ENCODE measurements around the gene ATXN1L. TPM values are rescaled to one million over a fixed set of nuclear protein-coding genes. Genes with fewer than 3 reads are reported as not detected.
"Not testable (repeated sequence)": the region's sequence is repeated elsewhere in the genome, so short reads cannot be mapped to it uniquely, and the experiment has no call there.

Gene ATXN1L, protein sequence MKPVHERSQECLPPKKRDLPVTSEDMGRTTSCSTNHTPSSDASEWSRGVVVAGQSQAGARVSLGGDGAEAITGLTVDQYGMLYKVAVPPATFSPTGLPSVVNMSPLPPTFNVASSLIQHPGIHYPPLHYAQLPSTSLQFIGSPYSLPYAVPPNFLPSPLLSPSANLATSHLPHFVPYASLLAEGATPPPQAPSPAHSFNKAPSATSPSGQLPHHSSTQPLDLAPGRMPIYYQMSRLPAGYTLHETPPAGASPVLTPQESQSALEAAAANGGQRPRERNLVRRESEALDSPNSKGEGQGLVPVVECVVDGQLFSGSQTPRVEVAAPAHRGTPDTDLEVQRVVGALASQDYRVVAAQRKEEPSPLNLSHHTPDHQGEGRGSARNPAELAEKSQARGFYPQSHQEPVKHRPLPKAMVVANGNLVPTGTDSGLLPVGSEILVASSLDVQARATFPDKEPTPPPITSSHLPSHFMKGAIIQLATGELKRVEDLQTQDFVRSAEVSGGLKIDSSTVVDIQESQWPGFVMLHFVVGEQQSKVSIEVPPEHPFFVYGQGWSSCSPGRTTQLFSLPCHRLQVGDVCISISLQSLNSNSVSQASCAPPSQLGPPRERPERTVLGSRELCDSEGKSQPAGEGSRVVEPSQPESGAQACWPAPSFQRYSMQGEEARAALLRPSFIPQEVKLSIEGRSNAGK
- total RNA-seq (10 to 100 TPM; 30.4 to 31.2 TPM), polyA plus RNA-seq (10 to 100 TPM in 1 of 2 donors, 1 to 10 TPM in 1; 7.9 to 10.8 TPM)
- long read RNA-seq, donor 1 = 0 reads
- long read RNA-seq, donor 2, full-length matches to known transcripts = 3 of 3 reads
- long read RNA-seq, donor 2, partial matches to known transcripts = 0 of 3 reads
- long read RNA-seq, donor 2, other reads (novel, unspliced or antisense) = 0 of 3 reads

DNA sequence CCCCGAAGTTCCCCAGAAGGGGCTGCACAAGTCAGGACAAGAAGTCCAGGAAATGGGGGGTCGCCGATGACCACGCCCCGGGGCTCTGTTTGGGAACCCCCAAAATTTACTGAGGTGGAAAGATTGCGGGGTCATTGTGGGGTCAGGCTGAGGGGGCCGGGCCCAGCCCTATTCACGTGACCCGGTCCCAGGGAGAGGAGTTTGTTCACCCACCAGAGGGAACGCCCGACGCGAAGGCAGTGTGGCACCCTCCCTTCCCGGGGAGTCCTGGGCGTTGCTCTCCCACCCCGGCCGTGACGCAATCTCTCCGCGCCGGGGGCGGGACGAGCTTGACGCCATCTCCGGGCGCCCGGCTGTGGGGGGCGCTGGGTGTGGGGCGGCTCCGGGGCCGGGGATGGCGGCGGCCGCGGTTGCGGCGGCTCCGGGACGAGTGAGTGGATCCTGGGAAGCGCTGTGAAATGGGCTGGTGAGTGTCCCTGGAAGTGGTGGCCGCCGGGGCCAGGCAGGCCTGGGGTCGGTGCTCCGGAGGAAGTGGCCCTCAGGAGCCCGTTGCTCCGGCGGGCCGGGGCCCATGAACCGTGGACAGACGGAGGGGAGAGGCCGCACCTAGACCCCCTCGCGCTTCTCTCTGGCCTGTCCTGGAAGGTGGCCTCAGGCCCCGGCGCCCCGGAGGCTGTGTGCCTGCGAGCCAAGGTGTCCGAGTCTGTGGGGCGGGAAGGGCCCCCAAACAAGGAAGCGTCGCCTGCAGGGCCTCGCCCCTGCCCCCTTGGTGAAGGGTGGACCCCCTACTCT is at the start of gene ATXN1L:
TSS of gene ATXN1L (plus strand) at position 338 of the 792 bp plus-strand sequence. CDS start 3,765 bp downstream, outside the sequence.
- Histone ChIP-seq H3K4me1 (ENCODE audit: control insufficient read depth in 1 of 2, insufficient read depth in 2 of 2, low read length in 2 of 2) (no peaks in the 10 kb centered on the region), H3K27ac (ENCODE audit: low read depth in 1 of 2, low read length in 2 of 2) (peak within 1 kb of the TSS; percentile 9 to 49), H3K36me3 (ENCODE audit: control insufficient read depth in 1 of 2, insufficient read depth in 2 of 2, low read length in 1 of 2) (peaks cover 0 to 5% of the 10 kb centered on the region in 2 donors), H3K4me3 (ENCODE audit: low read length in 2 of 2) (peak within 1 kb of the TSS; percentile 67 to 96), H3K9me3 (ENCODE audit: control insufficient read depth, low read length) (no peaks in the 10 kb centered on the region), H3K27me3 (ENCODE audit: control insufficient read depth in 1 of 2, insufficient read depth in 2 of 2, low read length in 1 of 2) (no peaks in the 10 kb centered on the region)
- 0% methylated on average over 60 to 62 of the region's 62 CpGs for WGBS, 2 donors
- DNase-seq (peak; percentile 95 to 97), ATAC-seq (ENCODE audit: low FRiP score) (peak; percentile 98)
- intact Hi-C loops (cut with DNase I) = loop anchor here (2.0 to 5.0 kb wide), 2 partner anchors 29 to 39 kb away; partner anchors contain the start of gene AP1G1 (in 2 of the 2)

GRCh38 chr16:71796501-71797097 is 49.2 kb upstream of the ATXN1L start:
- H3K4me1 ChIP-seq (ENCODE audit: control insufficient read depth in 1 of 2, insufficient read depth in 2 of 2, low read length in 2 of 2) = no peaks in the 10 kb centered on the region
- 88 to 95% methylated on average over 2 of the region's 2 CpGs for WGBS, 2 donors

GRCh38 chr16:71803305-71803690 is 42.5 kb upstream of the ATXN1L start:
- H3K4me1 ChIP-seq (ENCODE audit: control insufficient read depth in 1 of 2, insufficient read depth in 2 of 2, low read length in 2 of 2) = no peaks in the 10 kb centered on the region

More at GRCh38 chr16:71796501-71797097, 49.2 kb upstream of the ATXN1L start:
- Histone ChIP-seq H3K36me3 (ENCODE audit: control insufficient read depth in 1 of 2, insufficient read depth in 2 of 2, low read length in 1 of 2) (no peaks in the 10 kb centered on the region), H3K27me3 (ENCODE audit: control insufficient read depth in 1 of 2, insufficient read depth in 2 of 2, low read length in 1 of 2) (no peaks in the 10 kb centered on the region), H3K27ac (ENCODE audit: low read depth in 1 of 2, low read length in 2 of 2) (no peak overlapping the region), H3K9me3 (ENCODE audit: control insufficient read depth, low read length) (no peaks in the 10 kb centered on the region), H3K4me3 (ENCODE audit: low read length in 2 of 2) (no peak overlapping the region)
- DNase-seq (no peak), ATAC-seq (ENCODE audit: low FRiP score) (no peak)
- intact Hi-C loops (cut with DNase I) = no loop called here

GRCh38 chr16:71807905-71808592 is 37.7 kb upstream of the ATXN1L start:
- DNase-seq = no peak
- Histone ChIP-seq H3K27me3 (ENCODE audit: control insufficient read depth in 1 of 2, insufficient read depth in 2 of 2, low read length in 1 of 2) (no peaks in the 10 kb centered on the region), H3K4me1 (ENCODE audit: control insufficient read depth in 1 of 2, insufficient read depth in 2 of 2, low read length in 2 of 2) (no peaks in the 10 kb centered on the region), H3K9me3 (ENCODE audit: control insufficient read depth, low read length) (no peaks in the 10 kb centered on the region), H3K27ac (ENCODE audit: low read depth in 1 of 2, low read length in 2 of 2) (peak overlapping the region; percentile 58 to 95), H3K36me3 (ENCODE audit: control insufficient read depth in 1 of 2, insufficient read depth in 2 of 2, low read length in 1 of 2) (no peaks in the 10 kb centered on the region), H3K4me3 (ENCODE audit: low read length in 2 of 2) (peak overlapping the region; percentile 77 to 96)
- ATAC-seq (ENCODE audit: low FRiP score) = peak; percentile 47
- intact Hi-C loops (cut with DNase I) = loop anchor here (2.0 to 10.0 kb wide), 5 partner anchors 39 to 89 kb away; partner anchors contain the start of genes ATXN1L (in 2 of the 2), IST1 (in 2 of the 2), PHLPP2 (in 1 of the 2) and ZNF821 (in 1 of the 2)
- 0 to 1% methylated on average over 38 to 44 of the region's 44 CpGs for WGBS, 2 donors

More at GRCh38 chr16:71803305-71803690, 42.5 kb upstream of the ATXN1L start:
- DNase-seq (no peak), ATAC-seq (ENCODE audit: low FRiP score) (no peak)
- H3K4me3 ChIP-seq (ENCODE audit: low read length in 2 of 2) = no peak overlapping the region
- H3K36me3 ChIP-seq (ENCODE audit: control insufficient read depth in 1 of 2, insufficient read depth in 2 of 2, low read length in 1 of 2) = no peaks in the 10 kb centered on the region
- H3K9me3 ChIP-seq (ENCODE audit: control insufficient read depth, low read length) = no peaks in the 10 kb centered on the region
- 75 to 89% methylated on average over 1 of the region's 1 CpG for WGBS, 2 donors
- H3K27me3 ChIP-seq (ENCODE audit: control insufficient read depth in 1 of 2, insufficient read depth in 2 of 2, low read length in 1 of 2) = no peaks in the 10 kb centered on the region
- intact Hi-C loops (cut with DNase I) = loop anchor here in 1 of 2 donors (10.0 kb wide), 1 partner anchor 78 kb away; the partner anchor contains the start of gene PHLPP2
- H3K27ac ChIP-seq (ENCODE audit: low read depth in 1 of 2, low read length in 2 of 2) = no peak overlapping the region

- peak; percentile 98 for ATAC-seq (ENCODE audit: low FRiP score)
- intact Hi-C loops (cut with DNase I) = loop anchor here (2.0 to 10.0 kb wide), 5 partner anchors 38 to 88 kb away; partner anchors contain the start of genes ATXN1L (in 2 of the 2), IST1 (in 2 of the 2), PHLPP2 (in 1 of the 2) and ZNF821 (in 1 of the 2)
- 0% methylated on average over 53 to 54 of the region's 54 CpGs for WGBS, 2 donors
- H3K4me3 ChIP-seq (ENCODE audit: low read length in 2 of 2) = peak within 1 kb of the TSS; percentile 91 to 96
- peak; percentile 97 to 98 for DNase-seq
- H3K36me3 ChIP-seq (ENCODE audit: control insufficient read depth in 1 of 2, insufficient read depth in 2 of 2, low read length in 1 of 2) = no peaks in the 10 kb centered on the region
- H3K27ac ChIP-seq (ENCODE audit: low read depth in 1 of 2, low read length in 2 of 2) = peak within 1 kb of the TSS; percentile 69 to 95
- H3K9me3 ChIP-seq (ENCODE audit: control insufficient read depth, low read length) = no peaks in the 10 kb centered on the region
- no peaks in the 10 kb centered on the region for H3K4me1 ChIP-seq (ENCODE audit: control insufficient read depth in 1 of 2, insufficient read depth in 2 of 2, low read length in 2 of 2)
- H3K27me3 ChIP-seq (ENCODE audit: control insufficient read depth in 1 of 2, insufficient read depth in 2 of 2, low read length in 1 of 2) = no peaks in the 10 kb centered on the region
Measured at GRCh38 chr16:71808593-71809459, 37.0 kb upstream of the ATXN1L start, which contains the start of gene AP1G1. TSS of gene AP1G1 (minus strand) at chr16:71808834. CDS start at chr16:71789479, 19,355 bp downstream.

DNA sequence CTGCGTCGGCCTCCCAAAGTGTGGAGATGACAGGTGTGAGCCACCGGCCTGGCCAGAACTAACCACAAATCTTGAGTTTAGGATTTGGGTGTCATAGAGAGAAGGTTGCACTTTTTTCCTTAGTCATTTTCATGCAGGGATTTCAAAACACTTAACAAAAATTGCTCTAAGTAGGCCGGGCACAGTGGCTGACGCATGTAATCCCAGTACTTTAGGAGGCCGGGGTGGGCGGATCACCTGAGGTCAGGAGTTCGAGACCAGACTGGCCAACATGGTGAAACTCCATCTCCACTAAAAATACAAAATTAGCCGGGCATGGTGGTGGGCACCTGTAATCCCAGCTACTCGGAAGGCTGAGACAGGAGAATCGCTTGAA is 35.6 kb upstream of the ATXN1L start:
- DNase-seq; ATAC-seq (ENCODE audit: low FRiP score); H3K4me1 ChIP-seq (ENCODE audit: control insufficient read depth in 1 of 2, insufficient read depth in 2 of 2, low read length in 2 of 2); intact Hi-C loops (cut with DNase I); H3K27ac ChIP-seq (ENCODE audit: low read depth in 1 of 2, low read length in 2 of 2); H3K4me3 ChIP-seq (ENCODE audit: low read length in 2 of 2); H3K36me3 ChIP-seq (ENCODE audit: control insufficient read depth in 1 of 2, insufficient read depth in 2 of 2, low read length in 1 of 2); H3K9me3 ChIP-seq (ENCODE audit: control insufficient read depth, low read length); H3K27me3 ChIP-seq (ENCODE audit: control insufficient read depth in 1 of 2, insufficient read depth in 2 of 2, low read length in 1 of 2): not testable (repeated sequence)
- WGBS, 2 donors = 92 to 93% methylated on average over 11 of the region's 11 CpGs

Measured in aorta (tissue), 5 donors.